ENCODE measurements around the gene ZSCAN26.

Gene ZSCAN26

DNA sequence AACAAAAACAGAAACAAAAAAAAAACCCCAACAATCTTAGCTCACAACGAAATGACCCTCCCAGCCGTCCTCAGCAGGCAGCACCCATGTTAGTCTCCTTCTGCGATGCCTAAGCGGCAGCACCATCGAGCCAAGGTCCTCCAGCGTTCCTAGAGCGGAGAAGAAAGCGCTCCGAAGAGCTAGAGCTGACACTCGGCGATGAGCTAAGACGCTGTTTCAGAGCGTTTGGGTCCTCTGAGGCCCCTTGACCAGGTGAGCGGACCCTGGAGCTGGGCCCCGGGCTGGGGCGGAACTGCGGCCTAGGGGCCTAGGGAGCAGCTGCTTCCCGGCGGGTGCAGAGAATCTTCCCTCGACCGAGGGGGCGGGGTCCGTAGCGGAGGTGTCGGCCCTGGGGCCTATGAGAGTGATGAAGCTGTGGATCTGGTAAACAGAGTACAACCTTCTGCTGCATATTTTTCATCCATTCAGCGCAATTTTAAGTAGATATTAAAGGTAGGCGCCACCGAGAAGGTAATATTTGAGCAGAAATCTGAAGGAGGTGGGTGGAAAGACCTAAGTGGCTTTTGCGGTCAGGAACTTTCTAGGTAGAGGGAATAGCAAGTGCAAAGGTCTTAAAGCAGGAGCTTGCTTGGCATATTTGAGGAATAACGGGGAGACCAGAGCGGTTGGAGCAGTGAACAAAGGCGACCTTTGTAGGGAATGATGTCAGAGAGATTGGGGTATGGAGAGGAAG is at the start of gene ZSCAN26:
Gene ZSCAN26, plus strand, starts transcription at position 182 of the 733 bp plus-strand sequence. CDS start 4,777 bp downstream, outside the sequence.
- peaks cover 11% of the 10 kb centered on the region for H3K4me1 Mint-ChIP-seq
- H3K27me3 Mint-ChIP-seq = no peaks in the 10 kb centered on the region
- H3K4me3 Mint-ChIP-seq = no peak within 1 kb of the TSS
- peaks cover 13% of the 10 kb centered on the region for H3K36me3 Mint-ChIP-seq
- no peak within 1 kb of the TSS for H3K27ac Mint-ChIP-seq
- peak; percentile 97 for ATAC-seq
- no peaks in the 10 kb centered on the region for H3K9me3 Mint-ChIP-seq

DNA sequence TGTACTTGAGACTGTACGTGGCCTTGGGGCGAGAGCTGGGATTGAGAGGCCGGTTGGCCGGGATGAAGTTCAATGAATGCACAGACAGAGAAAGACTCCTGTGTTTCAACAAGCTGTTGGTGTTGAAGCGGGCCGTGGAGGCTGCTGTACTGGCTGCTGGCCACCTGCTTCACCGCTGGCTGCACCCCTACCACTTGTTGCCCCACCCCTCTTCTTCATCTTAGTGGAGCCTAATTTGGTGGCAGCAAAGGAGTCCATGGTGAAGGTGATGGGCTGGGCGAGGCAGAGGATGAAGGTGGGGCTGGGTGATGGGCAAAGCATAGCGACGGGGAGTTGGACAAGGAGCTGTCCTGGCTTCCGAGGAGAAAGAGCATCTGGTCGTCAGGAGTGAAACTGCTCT is 49.1 kb upstream of the ZSCAN26 start:
- Mint-ChIP-seq H3K9me3 (no peaks in the 10 kb centered on the region), H3K4me3 (peak overlapping the region; percentile 61), H3K36me3 (no peaks in the 10 kb centered on the region), H3K27me3 (peaks cover 72% of the 10 kb centered on the region), H3K4me1 (peaks cover 17% of the 10 kb centered on the region), H3K27ac (peak overlapping the region; percentile 64)
- ATAC-seq = no peak

DNA sequence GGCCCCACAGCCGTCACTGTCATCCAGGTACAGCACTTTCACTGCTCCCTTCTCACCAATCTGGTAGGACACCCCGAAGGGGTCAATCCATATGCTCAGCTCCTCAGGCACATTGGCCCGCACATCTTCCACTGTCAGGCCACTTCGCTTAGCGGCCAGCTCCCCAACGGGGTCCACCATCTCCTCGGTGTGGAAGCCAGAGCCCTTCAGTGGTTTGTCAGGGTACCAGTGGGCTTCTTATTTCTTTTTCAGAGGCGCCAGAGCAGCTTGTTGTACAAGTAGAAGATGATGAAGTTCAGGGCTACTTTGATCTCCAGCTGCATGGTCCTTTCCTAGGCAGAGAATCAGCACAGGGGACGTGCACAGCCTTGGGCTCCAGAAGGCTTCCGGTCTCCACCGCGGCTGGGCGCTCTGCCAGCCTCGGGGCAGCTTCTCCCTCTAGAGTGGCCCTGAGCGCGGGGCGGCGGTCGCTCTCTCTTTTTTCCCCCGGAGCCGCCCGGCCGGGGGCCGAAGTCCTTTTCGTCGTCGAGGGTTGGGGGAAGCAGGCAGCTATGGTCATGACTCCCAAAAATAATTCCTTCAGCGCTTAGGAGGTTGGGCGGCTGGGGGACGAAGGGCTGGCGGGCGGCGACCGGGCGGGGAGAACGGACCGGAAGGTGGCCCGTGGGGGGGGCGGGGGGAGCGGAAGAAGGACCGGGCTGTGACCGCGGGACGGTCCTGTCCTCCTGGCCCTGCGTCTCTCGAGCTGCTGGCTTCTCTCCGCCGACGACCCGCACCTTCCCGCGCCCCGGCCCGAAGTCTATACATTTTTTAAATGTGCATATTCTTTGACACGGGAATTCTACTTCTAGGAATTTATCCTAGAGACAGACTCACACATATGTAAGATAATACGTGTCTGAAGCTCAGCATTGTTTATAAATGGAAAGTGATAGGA is 48.4 kb upstream of the ZSCAN26 start:
- H3K27ac Mint-ChIP-seq = peak overlapping the region; percentile 64
- H3K4me3 Mint-ChIP-seq = peak overlapping the region; percentile 90
- H3K4me1 Mint-ChIP-seq = peaks cover 12% of the 10 kb centered on the region
- no peaks in the 10 kb centered on the region for H3K36me3 Mint-ChIP-seq
- ATAC-seq = peak; percentile 63
- H3K27me3 Mint-ChIP-seq = peaks cover 71% of the 10 kb centered on the region
- H3K9me3 Mint-ChIP-seq = no peaks in the 10 kb centered on the region

DNA sequence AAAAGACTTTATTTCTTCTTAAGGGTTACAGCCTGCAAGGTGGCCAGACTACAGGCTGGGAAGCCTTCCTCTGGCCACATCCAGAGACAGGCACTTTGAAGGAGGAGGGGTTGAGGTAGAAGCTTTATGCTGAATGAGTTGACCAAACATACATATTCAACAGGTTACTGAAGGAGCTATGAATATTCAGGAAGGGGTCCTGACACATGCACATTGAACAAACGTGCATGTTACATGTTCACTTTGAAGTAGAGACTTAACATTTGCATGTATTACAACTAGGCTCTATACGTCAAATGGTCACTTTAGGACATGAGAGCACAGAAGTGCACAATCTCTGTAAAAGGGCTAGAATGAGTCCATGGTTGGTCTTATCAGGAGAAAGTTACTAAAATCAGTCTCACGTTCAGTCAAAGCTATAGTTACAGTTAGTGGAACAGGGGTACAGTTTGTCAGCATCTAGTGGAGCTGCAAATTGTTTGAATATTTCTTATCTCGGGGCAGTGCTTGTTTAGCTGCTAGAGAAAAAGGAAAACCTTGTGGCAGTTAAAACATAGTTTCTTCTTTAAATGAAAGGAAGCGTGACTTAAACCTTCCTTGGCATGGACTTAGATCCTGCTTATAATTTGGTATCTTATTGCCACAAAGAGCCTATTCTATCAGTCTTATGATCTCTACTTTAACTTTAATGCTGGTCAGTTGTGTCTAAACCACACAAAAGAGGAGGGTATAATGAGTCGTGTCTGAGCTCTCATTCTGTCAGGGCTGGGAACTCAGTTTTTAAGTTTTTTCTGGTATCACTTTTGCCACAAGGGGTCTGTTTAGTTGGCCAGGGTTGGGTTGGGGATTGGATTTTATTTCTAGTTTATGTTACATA is 46.4 kb upstream of the ZSCAN26 start:
- peaks cover 21% of the 10 kb centered on the region for H3K4me1 Mint-ChIP-seq
- peaks cover 53% of the 10 kb centered on the region for H3K27me3 Mint-ChIP-seq
- ATAC-seq = no peak
- no peaks in the 10 kb centered on the region for H3K9me3 Mint-ChIP-seq
- H3K4me3 Mint-ChIP-seq = no peak overlapping the region
- H3K36me3 Mint-ChIP-seq = no peaks in the 10 kb centered on the region
- H3K27ac Mint-ChIP-seq = no peak overlapping the region

DNA sequence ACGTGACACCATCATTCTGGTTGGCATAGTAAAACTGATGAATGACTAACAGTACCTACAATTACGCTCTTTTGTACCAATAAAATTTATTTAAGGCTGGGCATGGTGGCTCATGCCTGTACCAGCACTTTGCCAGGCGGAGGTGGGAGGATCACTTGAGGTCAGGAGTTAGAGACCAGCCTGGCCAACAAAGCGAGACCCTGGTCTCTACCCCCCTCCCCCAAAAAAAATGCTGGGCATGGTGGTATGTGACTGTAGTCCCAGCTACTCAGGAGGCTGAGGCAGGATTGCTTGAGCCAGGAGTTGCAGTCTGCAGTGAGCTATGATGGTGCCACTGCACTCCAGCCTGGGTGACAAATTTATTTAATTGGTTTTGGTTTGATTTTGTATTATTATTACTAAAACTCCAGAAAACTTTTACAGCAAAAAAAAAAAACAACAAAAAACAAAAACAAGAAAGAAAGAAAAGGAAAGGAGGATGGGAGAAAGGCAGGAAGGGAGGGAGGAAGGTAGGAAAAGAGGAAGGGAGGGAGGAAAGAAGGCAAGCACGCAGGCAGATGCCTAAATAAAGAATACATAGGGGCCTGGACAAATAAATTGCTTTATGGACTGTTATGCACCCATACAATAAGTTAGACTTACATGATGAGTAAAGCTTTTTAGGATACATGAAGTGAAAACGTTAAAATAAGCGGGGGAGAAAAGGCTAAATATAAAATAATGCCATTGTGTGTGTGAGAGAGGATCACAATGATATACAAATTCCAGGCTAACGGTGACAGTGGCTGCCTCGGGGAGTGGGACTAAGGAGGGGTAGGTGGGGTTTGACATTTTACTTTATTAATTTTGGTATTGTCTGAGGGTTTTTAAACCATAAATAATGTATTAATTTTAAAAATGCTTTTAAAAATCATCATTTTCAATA is 42.5 kb upstream of the ZSCAN26 start:
- Mint-ChIP-seq H3K9me3 (no peaks in the 10 kb centered on the region), H3K27ac (peak overlapping the region; percentile 90), H3K27me3 (peaks cover 23% of the 10 kb centered on the region), H3K4me1 (peaks cover 32% of the 10 kb centered on the region), H3K36me3 (peaks cover 21% of the 10 kb centered on the region), H3K4me3 (peak overlapping the region; percentile 88)
- no peak for ATAC-seq

DNA sequence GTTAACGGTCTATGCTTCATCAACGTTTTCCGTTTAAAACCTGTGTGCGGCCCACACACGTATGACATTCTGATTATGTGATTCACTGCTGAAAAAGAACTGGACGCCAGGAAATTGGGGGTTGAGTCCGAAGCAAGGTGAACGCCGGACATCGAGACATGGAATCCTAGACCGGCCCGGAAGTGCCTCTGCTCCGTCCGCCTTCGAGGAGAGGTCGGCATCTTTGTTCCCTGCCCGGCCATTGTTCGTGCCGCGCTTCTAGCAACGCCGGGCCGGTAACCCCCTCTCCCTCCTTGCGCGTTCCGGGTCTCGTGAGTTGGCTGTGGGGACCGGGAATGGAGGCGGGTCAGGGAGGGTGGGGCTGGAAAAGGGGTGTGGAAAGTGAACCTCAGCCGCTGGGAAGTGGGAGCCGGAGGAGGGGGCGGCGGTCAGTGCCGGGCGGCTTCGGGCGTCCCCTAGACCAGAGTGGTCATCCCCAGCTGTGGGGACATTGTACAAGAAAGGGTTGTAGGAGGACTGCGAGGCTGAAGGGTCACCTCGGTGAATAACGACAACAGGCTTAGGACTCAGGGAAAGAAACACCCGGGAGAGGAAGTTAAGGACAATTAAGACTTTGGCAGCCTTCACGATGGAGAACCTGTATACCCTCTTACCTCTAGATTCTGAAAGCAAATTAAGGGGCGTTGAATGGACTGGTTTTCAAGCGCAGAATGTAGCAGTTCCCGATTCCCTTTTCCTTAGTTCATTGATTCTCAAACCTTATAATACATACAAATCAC is 41.7 kb upstream of the ZSCAN26 start, which contains the start of gene ZSCAN9:
Gene ZSCAN9, plus strand, starts transcription at position 220 of the 779 bp plus-strand sequence. CDS start 1,810 bp downstream, outside the sequence.
- H3K9me3 Mint-ChIP-seq = no peaks in the 10 kb centered on the region
- peak; percentile 95 for ATAC-seq
- peaks cover 20% of the 10 kb centered on the region for H3K27me3 Mint-ChIP-seq
- H3K4me3 Mint-ChIP-seq = peak within 1 kb of the TSS; percentile 88
- H3K4me1 Mint-ChIP-seq = peaks cover 32% of the 10 kb centered on the region
- peak within 1 kb of the TSS; percentile 90 for H3K27ac Mint-ChIP-seq
- peaks cover 28% of the 10 kb centered on the region for H3K36me3 Mint-ChIP-seq

DNA sequence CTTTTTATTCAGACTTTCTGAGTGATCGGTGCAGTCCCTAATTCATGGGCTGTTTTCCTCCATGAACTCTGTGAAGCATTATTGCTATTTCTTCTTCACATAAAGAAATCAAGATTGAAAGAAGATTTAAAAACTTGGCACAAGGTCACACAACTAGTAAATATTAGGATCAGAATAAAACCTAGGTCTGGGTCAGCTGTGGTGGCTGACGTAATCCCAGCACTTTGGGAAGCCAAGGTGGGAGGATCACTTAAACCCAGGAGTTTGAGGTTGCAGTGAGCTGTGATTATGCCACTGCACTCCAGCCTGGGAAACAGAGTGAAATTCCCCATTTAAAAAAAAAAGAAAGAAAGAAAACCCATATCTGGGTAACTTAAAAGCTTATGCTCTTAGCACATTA is 40.5 kb upstream of the ZSCAN26 start:
- ATAC-seq = no peak
- peaks cover 10% of the 10 kb centered on the region for H3K27me3 Mint-ChIP-seq
- H3K4me3 Mint-ChIP-seq = no peak overlapping the region
- peaks cover 40% of the 10 kb centered on the region for H3K36me3 Mint-ChIP-seq
- H3K27ac Mint-ChIP-seq = no peak overlapping the region
- peaks cover 32% of the 10 kb centered on the region for H3K4me1 Mint-ChIP-seq
- H3K9me3 Mint-ChIP-seq = peaks cover 4% of the 10 kb centered on the region

DNA sequence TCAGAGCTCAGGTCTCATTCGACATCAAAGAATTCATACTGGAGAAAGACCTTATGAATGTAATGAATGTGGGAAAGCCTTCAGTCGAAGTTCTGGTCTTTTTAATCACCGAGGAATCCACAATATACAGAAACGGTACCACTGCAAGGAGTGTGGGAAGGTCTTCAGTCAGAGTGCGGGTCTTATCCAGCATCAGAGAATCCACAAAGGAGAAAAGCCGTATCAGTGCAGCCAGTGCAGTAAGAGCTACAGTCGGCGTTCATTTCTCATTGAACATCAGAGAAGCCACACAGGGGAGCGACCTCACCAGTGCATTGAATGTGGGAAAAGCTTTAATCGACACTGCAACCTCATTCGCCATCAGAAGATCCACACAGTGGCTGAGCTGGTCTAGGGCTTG is 34.2 kb upstream of the ZSCAN26 start:
- Mint-ChIP-seq H3K9me3 (peaks cover 8% of the 10 kb centered on the region), H3K4me3 (no peak overlapping the region), H3K36me3 (peaks cover 89% of the 10 kb centered on the region), H3K27ac (no peak overlapping the region), H3K27me3 (no peaks in the 10 kb centered on the region), H3K4me1 (peaks cover 11% of the 10 kb centered on the region)
- no peak for ATAC-seq

DNA sequence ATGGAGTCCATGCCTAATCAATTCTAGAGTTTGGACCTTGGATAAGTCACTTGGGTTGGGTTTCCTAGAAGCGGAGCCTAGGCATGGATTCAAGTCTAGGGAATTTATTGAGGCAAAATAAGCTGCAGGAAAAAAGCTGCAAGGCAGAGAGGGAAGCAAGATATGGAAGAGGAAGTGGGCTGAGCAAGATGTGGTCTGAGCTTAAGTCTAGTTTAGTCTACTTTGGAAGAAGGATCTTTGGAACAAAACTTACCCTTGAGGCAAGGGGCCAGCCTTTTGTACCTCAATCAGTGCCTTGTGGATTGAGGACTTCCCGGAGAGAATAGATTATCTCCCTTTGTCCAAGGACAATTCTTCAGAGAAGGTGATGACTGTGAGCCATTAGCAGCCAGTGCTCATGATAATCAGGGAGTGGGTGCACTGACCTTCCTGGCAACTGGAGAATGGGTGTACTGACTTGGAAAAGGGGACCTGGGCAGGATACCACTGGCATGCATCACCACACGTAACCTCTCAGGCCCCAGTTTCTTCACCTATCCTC is 31.0 kb upstream of the ZSCAN26 start:
- Mint-ChIP-seq H3K9me3 (peaks cover 5% of the 10 kb centered on the region), H3K27me3 (no peaks in the 10 kb centered on the region), H3K27ac (no peak overlapping the region), H3K4me1 (no peaks in the 10 kb centered on the region), H3K36me3 (peaks cover 78% of the 10 kb centered on the region), H3K4me3 (no peak overlapping the region)
- ATAC-seq = no peak

DNA sequence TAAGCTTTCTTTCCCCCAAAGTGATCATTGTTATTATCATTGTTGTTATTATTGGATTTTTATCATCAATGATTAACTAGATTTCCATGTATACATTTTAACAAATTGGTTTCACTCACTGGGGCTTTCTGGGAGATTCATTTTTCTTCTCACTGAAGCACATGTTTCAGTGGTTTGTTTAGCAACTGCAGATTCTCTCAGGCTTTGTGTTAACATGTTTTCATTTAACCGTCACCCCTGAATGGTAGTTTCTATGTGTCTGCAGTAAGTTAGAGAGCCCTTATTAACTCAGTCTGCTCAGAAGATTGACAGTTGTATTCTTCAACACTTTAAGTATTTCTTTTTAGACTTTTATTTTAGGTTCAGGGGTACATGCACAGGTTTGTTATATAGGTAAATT is 27.3 kb upstream of the ZSCAN26 start:
- Mint-ChIP-seq H3K36me3 (peaks cover 58% of the 10 kb centered on the region), H3K27ac (no peak overlapping the region), H3K4me3 (no peak overlapping the region), H3K9me3 (no peaks in the 10 kb centered on the region), H3K27me3 (no peaks in the 10 kb centered on the region), H3K4me1 (peaks cover 8% of the 10 kb centered on the region)
- no peak for ATAC-seq

DNA sequence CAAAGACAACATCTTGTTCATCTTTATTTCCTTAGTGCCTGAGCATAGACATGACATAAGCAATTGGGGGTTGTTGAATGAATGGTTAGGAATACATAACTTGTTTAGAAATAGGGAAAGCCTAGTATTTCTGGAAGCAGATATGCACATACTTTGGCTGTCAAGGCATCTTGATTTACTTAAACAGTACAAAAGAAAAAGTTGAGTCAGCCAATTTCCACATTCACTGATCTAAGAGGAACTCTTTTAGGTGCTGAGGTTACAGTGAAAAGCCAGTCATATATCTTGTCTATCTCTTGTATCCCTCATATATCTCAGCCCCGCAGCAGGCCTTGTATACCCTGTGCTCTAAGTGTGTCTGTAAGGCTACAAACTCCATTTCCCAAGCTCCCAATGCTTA is 26.5 kb upstream of the ZSCAN26 start:
- Mint-ChIP-seq H3K9me3 (no peaks in the 10 kb centered on the region), H3K27ac (no peak overlapping the region), H3K36me3 (peaks cover 57% of the 10 kb centered on the region), H3K27me3 (no peaks in the 10 kb centered on the region), H3K4me3 (no peak overlapping the region), H3K4me1 (peaks cover 8% of the 10 kb centered on the region)
- no peak for ATAC-seq

DNA sequence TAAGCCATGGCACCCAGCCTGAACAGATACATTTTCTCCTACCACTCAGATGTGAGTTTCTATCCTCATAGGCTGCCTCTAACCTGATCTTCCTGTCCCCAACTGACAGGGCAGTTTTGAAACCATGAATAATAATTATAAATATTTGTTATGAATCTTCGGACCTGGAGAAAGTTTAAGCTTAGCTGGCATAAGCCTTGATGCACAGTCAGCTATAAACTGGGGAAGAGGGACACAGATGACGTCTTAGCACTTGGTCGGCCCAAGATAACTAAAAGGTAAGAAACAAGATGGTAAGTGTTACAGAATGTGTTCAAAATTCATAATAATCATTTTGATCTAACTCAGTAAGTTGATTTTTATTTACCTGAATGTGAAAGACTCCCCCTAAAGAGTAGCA is 23.0 kb upstream of the ZSCAN26 start:
- Mint-ChIP-seq H3K4me3 (no peak overlapping the region), H3K9me3 (no peaks in the 10 kb centered on the region), H3K27ac (no peak overlapping the region), H3K4me1 (peaks cover 21% of the 10 kb centered on the region), H3K36me3 (peaks cover 61% of the 10 kb centered on the region), H3K27me3 (no peaks in the 10 kb centered on the region)
- no peak for ATAC-seq

DNA sequence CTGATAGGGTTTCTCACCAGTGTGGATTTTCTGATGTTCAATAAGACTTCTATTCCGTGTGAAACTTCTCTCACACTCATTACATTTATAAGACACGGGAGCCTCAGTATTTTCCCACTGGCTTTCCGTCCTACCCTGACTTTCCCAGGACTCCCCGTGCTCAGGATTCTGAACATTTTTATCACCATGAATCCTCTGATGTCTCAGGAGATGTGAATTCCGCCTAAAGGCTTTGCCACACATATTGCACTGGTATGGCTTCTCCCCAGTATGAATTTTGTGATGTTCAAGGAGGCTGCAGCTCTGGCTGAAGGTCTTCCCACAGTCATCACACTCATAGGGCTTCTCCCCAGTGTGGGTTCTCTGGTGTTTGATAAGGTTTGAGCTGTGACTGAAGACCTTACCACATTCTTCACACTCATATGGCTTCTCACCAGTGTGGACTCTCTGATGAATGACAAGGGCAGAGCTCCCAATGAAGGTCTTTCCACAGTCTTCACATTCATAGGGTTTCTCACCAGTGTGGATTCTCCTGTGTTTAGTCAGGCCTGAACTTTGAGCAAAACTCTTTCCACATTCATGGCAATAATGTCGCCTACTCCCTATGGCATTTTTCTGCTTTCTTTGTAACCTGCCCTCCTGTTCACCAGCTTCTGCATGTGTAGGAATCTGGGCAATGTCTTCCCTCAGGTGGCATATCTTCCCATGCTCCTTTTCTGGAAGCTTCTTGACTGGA is 21.6 kb upstream of the ZSCAN26 start:
- Mint-ChIP-seq H3K27me3 (no peaks in the 10 kb centered on the region), H3K4me1 (peaks cover 21% of the 10 kb centered on the region), H3K27ac (no peak overlapping the region), H3K4me3 (no peak overlapping the region), H3K36me3 (peaks cover 55% of the 10 kb centered on the region), H3K9me3 (no peaks in the 10 kb centered on the region)
- ATAC-seq = no peak
